Smooth muscle cell (in vitro differentiated cells): ENCODE measurements around the gene RABGAP1L. TPM values are rescaled to one million over a fixed set of nuclear protein-coding genes. Genes with fewer than 3 reads are reported as not detected.

Experiments
- DNase-seq: peaks from one replicate; lab custom pipeline; 2025; ENCODE audit not compliant: unreplicated experiment; lab: John Stamatoyannopoulos, UW
- H2AFZ ChIP-seq: fragments of 200-600 bp; sonication (generic); 2 replicates; pipeline ENCODE4 v1.6.0; 2016; ENCODE audit warnings: antibody characterized with exemption, low read depth, mild to moderate bottlenecking
- H3F3A ChIP-seq: fragments of 200-600 bp; sonication (generic); 2 replicates; pipeline ENCODE4 v1.6.0; 2017; ENCODE audit warnings: antibody characterized with exemption, low read depth
- H3K27ac ChIP-seq: fragments of 200-600 bp; sonication (generic); 2 replicates; pipeline ENCODE4 v1.5.1; 2016; ENCODE audit warnings: low read depth, mild to moderate bottlenecking
- H3K27me3 ChIP-seq: fragments of 200-600 bp; sonication (generic); 2 replicates; pipeline ENCODE4 v1.6.1; 2016; ENCODE audit warnings: low read depth, mild to moderate bottlenecking
- H3K36me3 ChIP-seq: fragments of 200-600 bp; sonication (generic); 2 replicates; pipeline ENCODE4 v1.5.1; 2016; ENCODE audit warnings: low read depth
- H3K4me1 ChIP-seq: fragments of 200-600 bp; sonication (generic); 2 replicates; pipeline ENCODE4 v1.5.1; 2016; ENCODE audit warnings: low read depth
- H3K4me2 ChIP-seq: fragments of 200-600 bp; sonication (generic); 2 replicates; pipeline ENCODE4 v1.6.0; 2016; ENCODE audit warnings: mild to moderate bottlenecking
- H3K4me3 ChIP-seq: fragments of 200-600 bp; sonication (generic); 2 replicates; pipeline ENCODE4 v1.5.1; 2016; ENCODE audit warnings: mild to moderate bottlenecking
- H3K79me2 ChIP-seq: fragments of 200-600 bp; sonication (generic); 2 replicates; pipeline ENCODE4 v1.6.0; 2016; ENCODE audit warnings: low read depth, mild to moderate bottlenecking
- H3K9ac ChIP-seq: fragments of 200-600 bp; sonication (generic); 2 replicates; pipeline ENCODE4 v1.6.0; 2016; ENCODE audit warnings: low read depth
- H3K9me3 ChIP-seq: fragments of 200-600 bp; sonication (generic); replicated peaks from 2 replicates; pipeline ENCODE4 v1.5.1; 2016; ENCODE audit warnings: low read depth
- H4K20me1 ChIP-seq: fragments of 200-600 bp; sonication (generic); 2 replicates; pipeline ENCODE4 v1.6.0; 2016; ENCODE audit warnings: low read depth
- WGBS: methylation state at CpG from one replicate; pipeline ENCODE4 v1.1.7; 2016; ENCODE audit warnings: low lambda C conversion rate; 5-methylcytosine and 5-hydroxymethylcytosine counted together
- polyA plus RNA-seq: library from polyadenylated mRNA; unstranded; fragments of >200 nt; fragmentation: Nextera tagmentation; extraction: Ambion mirVana; gene quantifications from 2 replicates; pipeline ENCODE4 v1.2.1, GENCODE V29; 2016
- total RNA-seq: library from RNA; depleted of rRNA; stranded (reverse); fragments of >200 nt; gene quantifications from 2 replicates; pipeline ENCODE4 v1.2.3, GENCODE V29; 2014
- TF ChIP-seq, protein P1 (sequence below): fragments of 200-600 bp; sonication (generic); IDR thresholded peaks from 2 replicates; pipeline ENCODE4 v1.5.1; 2017; ENCODE audit warnings: borderline replicate concordance, mild to moderate bottlenecking, antibody characterized with exemption; ENCODE audit not compliant: insufficient read depth, poor library complexity, severe bottlenecking

Gene RABGAP1L
- total and polyA plus RNA-seq, 2 experiments from 2014 or later = 4.8 to 24.7 TPM

DNA sequence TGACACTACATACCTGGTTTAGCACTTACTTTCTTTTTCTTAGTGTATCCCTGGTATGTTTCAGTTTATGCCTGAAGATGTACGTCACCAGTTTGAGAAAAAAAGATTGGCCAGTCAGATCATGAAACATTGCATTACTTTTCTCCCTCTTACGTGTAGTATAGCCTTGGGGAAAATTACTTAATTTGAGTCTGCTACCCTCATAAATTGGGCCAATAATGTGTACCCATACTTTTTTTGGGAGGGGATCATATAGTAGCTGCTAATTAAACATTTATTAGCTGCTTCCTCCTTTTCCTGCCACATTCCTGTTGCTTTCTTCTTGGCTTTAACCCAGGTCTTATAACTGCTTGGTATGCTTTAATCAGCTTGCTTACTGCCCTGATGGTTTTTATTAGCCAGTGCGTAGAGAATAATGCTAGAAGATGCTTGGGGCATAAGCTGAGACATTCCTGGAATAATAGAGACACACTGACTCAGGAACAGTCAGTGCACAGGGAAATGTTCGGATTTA lies 32.1 kb downstream of the RABGAP1L start:
- H3K36me3 ChIP-seq = no peaks in the 10 kb centered on the region
- TF ChIP-seq, protein P1, sequence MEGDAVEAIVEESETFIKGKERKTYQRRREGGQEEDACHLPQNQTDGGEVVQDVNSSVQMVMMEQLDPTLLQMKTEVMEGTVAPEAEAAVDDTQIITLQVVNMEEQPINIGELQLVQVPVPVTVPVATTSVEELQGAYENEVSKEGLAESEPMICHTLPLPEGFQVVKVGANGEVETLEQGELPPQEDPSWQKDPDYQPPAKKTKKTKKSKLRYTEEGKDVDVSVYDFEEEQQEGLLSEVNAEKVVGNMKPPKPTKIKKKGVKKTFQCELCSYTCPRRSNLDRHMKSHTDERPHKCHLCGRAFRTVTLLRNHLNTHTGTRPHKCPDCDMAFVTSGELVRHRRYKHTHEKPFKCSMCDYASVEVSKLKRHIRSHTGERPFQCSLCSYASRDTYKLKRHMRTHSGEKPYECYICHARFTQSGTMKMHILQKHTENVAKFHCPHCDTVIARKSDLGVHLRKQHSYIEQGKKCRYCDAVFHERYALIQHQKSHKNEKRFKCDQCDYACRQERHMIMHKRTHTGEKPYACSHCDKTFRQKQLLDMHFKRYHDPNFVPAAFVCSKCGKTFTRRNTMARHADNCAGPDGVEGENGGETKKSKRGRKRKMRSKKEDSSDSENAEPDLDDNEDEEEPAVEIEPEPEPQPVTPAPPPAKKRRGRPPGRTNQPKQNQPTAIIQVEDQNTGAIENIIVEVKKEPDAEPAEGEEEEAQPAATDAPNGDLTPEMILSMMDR = no peak
- no peaks in the 10 kb centered on the region for H3K4me1 ChIP-seq
- H3K79me2 ChIP-seq = peaks cover 18% of the 10 kb centered on the region
- no peaks in the 10 kb centered on the region for H3K9me3 ChIP-seq
- no peak overlapping the region for H3K4me3 ChIP-seq
- no peaks in the 10 kb centered on the region for H3F3A ChIP-seq
- H3K9ac ChIP-seq = no peak overlapping the region
- WGBS = 56% methylated on average over 4 of the region's 4 CpGs
- H3K4me2 ChIP-seq = no peak overlapping the region
- no peak for DNase-seq
- no peaks in the 10 kb centered on the region for H3K27me3 ChIP-seq
- no peak overlapping the region for H2AFZ ChIP-seq
- H3K27ac ChIP-seq = no peak overlapping the region
- peaks cover 12% of the 10 kb centered on the region for H4K20me1 ChIP-seq

DNA sequence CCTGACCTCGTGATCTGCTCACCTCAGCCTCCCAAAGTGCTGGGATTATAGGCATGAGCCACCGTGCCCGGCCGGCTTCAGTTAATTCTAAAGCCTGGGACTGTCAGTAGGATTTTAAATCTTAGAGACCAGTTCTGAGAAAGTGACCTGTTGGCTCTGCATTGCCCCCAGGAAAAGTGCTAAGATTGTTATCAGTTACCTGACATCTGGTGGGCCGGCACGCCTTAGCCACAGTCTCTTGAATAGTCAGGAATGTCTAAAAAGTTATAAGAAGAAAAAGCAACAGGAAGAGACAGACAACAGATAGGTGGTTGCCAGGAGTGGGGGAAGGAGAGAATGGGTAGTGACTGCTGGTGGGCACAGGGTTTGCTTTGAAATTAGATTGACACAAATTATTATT lies 35.1 kb downstream of the RABGAP1L start:
- H3F3A ChIP-seq = no peaks in the 10 kb centered on the region
- no peaks in the 10 kb centered on the region for H3K36me3 ChIP-seq
- H3K4me2 ChIP-seq = no peak overlapping the region
- peaks cover 20% of the 10 kb centered on the region for H4K20me1 ChIP-seq
- DNase-seq = no peak
- no peak overlapping the region for H2AFZ ChIP-seq
- TF ChIP-seq, protein P1 = no peak
- H3K4me3 ChIP-seq = no peak overlapping the region
- no peak overlapping the region for H3K27ac ChIP-seq
- no peaks in the 10 kb centered on the region for H3K79me2 ChIP-seq
- no peaks in the 10 kb centered on the region for H3K4me1 ChIP-seq
- no peaks in the 10 kb centered on the region for H3K27me3 ChIP-seq
- H3K9me3 ChIP-seq = no peaks in the 10 kb centered on the region
- WGBS = 56% methylated on average over 6 of the region's 6 CpGs
- H3K9ac ChIP-seq = no peak overlapping the region

DNA sequence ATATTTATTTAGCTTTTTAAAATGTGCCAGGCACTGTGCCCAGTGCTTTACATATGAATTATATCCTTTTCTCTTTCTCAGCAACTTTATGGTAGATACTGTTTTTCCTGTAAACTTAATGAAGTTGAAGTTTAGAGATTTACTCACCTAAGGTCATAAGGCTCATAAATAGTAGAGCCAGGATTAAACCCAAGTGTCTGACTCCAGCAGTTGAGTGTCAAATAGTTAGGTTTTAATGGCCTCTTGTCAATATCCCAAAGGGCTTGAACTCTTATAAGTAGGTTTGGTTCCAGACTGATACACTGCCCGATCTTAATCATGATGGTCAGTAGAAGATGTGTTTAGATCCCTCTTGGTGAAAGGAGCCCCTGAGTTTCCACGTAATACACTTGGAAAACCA lies 37.8 kb downstream of the RABGAP1L start:
- Histone ChIP-seq H3K9ac (no peak overlapping the region), H3F3A (no peaks in the 10 kb centered on the region), H3K27me3 (no peaks in the 10 kb centered on the region), H3K4me2 (no peak overlapping the region), H3K4me1 (no peaks in the 10 kb centered on the region), H3K4me3 (no peak overlapping the region), H3K36me3 (no peaks in the 10 kb centered on the region), H3K9me3 (no peaks in the 10 kb centered on the region), H2AFZ (no peak overlapping the region), H4K20me1 (peaks cover 12% of the 10 kb centered on the region), H3K79me2 (no peaks in the 10 kb centered on the region), H3K27ac (no peak overlapping the region)
- TF ChIP-seq, protein P1 = no peak
- no peak for DNase-seq
- WGBS = 85% methylated on average over 2 of the region's 2 CpGs

- Histone ChIP-seq H2AFZ (no peak overlapping the region), H3K9ac (no peak overlapping the region), H3K27me3 (no peaks in the 10 kb centered on the region), H3K4me3 (no peak overlapping the region), H3K4me1 (no peaks in the 10 kb centered on the region), H3K27ac (no peak overlapping the region), H4K20me1 (peaks cover 10% of the 10 kb centered on the region), H3K36me3 (no peaks in the 10 kb centered on the region), H3K79me2 (no peaks in the 10 kb centered on the region), H3K9me3 (no peaks in the 10 kb centered on the region), H3K4me2 (no peak overlapping the region), H3F3A (no peaks in the 10 kb centered on the region)
- DNase-seq = no peak
- TF ChIP-seq, protein P1 = no peak
- 97% methylated on average over 10 of the region's 10 CpGs for WGBS
Measured at GRCh38 chr1:174197547-174197946, 38.2 kb downstream of the RABGAP1L start.
